Naive thymus-derived CD4-positive, alpha-beta T cell (primary cell): ENCODE results near the gene ATE1. TPM values are rescaled to one million over a fixed set of nuclear protein-coding genes. Genes with fewer than 3 reads are reported as not detected.
"Not testable (repeated sequence)": the region's sequence is repeated elsewhere in the genome, so short reads cannot be mapped to it uniquely, and the experiment has no call there.

Experiments
- ATAC-seq: fragments of 150-1000 bp; cut with Tn5 transposase; 2 replicates; pipeline ENCODE4 v1.10.0; 2021; ENCODE audit warnings: mild to moderate bottlenecking, moderate library complexity
- CTCF ChIA-PET: fragments of 350-600 bp; sonication (Branson Sonifier 250); formaldehyde crosslinking; loops from one replicate; lab custom pipeline; 2021; ENCODE audit warnings: antibody characterized with exemption; lab: Charles Lee
- POLR2A ChIA-PET: fragments of 350-600 bp; sonication (Branson Sonifier 250); formaldehyde crosslinking; loops from one replicate; lab custom pipeline; 2021; ENCODE audit warnings: antibody characterized with exemption, inconsistent platforms; lab: Charles Lee
- DNase-seq, 9 donors: peaks; one replicate each; pipeline versions ENCODE4 v3.0.0 to v3.0.0-alpha.2; 2020 to 2022; ENCODE audit warnings: mixed read lengths in 1 of 9
- H3K27ac ChIP-seq: one replicate; pipeline ENCODE4 v1.7.0; 2013; ENCODE audit warnings: mild to moderate bottlenecking, low read depth, low read length, moderate library complexity
- H3K27me3 ChIP-seq, 2 donors: one replicate each; pipeline ENCODE4 v1.7.0; 2013; ENCODE audit warnings: low read length in 2 of 2, mild to moderate bottlenecking in 2 of 2, moderate library complexity in 2 of 2; ENCODE audit not compliant: control insufficient read depth in 2 of 2, insufficient read depth in 2 of 2
- H3K36me3 ChIP-seq, 3 experiments: 1 replicate in 2 of 3; 2 replicates in 1 of 3; pipeline ENCODE4 v1.7.0; 2013; ENCODE audit warnings: low read length in 3 of 3, mild to moderate bottlenecking in 3 of 3, moderate library complexity in 1 of 3; ENCODE audit not compliant: insufficient read depth in 3 of 3, control insufficient read depth in 2 of 3
- H3K4me1 ChIP-seq, 2 donors: one replicate each; pipeline ENCODE4 v1.7.0; 2013; ENCODE audit warnings: low read length in 2 of 2, mild to moderate bottlenecking in 2 of 2, moderate library complexity in 1 of 2; ENCODE audit not compliant: control insufficient read depth in 2 of 2, insufficient read depth in 2 of 2
- H3K4me3 ChIP-seq: 2 replicates; pipeline ENCODE4 v1.7.0; 2013; ENCODE audit warnings: mild to moderate bottlenecking, low read length
- H3K9me3 ChIP-seq, 3 experiments: 1 replicate in 2 of 3; 2 replicates in 1 of 3; pipeline ENCODE4 v1.7.0; 2013; ENCODE audit warnings: low read length in 3 of 3; ENCODE audit not compliant: control insufficient read depth in 2 of 3
- H3K27ac Mint-ChIP-seq, 9 donors: one replicate each; pipeline ENCODE4 v1.8.0; 2020 to 2022; ENCODE audit warnings: mixed read lengths in 9 of 9, mild to moderate bottlenecking in 8 of 9, moderate library complexity in 5 of 9, inconsistent platforms in 2 of 9
- H3K27me3 Mint-ChIP-seq, 5 donors: one replicate each; pipeline ENCODE4 v1.8.0; 2021 to 2022; ENCODE audit warnings: mixed read lengths in 5 of 5, mild to moderate bottlenecking in 1 of 5
- H3K36me3 Mint-ChIP-seq, 5 donors: one replicate each; pipeline ENCODE4 v1.8.0; 2020 to 2022; ENCODE audit warnings: mixed read lengths in 5 of 5, mild to moderate bottlenecking in 3 of 5, inconsistent platforms in 1 of 5
- H3K4me1 Mint-ChIP-seq, 7 donors: one replicate each; pipeline ENCODE4 v1.8.0; 2020 to 2022; ENCODE audit warnings: mixed read lengths in 7 of 7, mild to moderate bottlenecking in 3 of 7, inconsistent platforms in 1 of 7
- H3K4me3 Mint-ChIP-seq, 10 donors: one replicate each; pipeline ENCODE4 v1.8.0; 2020 to 2022; ENCODE audit warnings: mild to moderate bottlenecking in 10 of 10, mixed read lengths in 10 of 10, moderate library complexity in 6 of 10, inconsistent platforms in 2 of 10
- H3K9me3 Mint-ChIP-seq, 11 donors: one replicate each; pipeline ENCODE4 v1.8.0; 2020 to 2022; ENCODE audit warnings: mixed read lengths in 11 of 11, mild to moderate bottlenecking in 4 of 11, inconsistent platforms in 1 of 11, moderate library complexity in 1 of 11
- intact Hi-C, 2 donors: fragments of 100-400 bp; cut with micrococcal nuclease; formaldehyde crosslinking; loops; one replicate each; pipeline ENCODE4 v1.15.1; 2023
- polyA plus RNA-seq, 2 donors: library from polyadenylated mRNA; unstranded; fragments of 300-500 nt; fragmentation: Illumina TruSeq; gene quantifications; one replicate each; pipeline ENCODE4 v1.2.3, GENCODE V29; 2021
- total RNA-seq, 6 experiments: library from RNA in 5 of 6; stranded (reverse) in 5 of 6; gene quantifications; 1 replicate in 5 of 6; 2 replicates in 1 of 6; pipeline ENCODE4 v1.2.3 and lab custom pipeline; 2021 to 2026

ATE1 gene
- total and polyA plus RNA-seq, 7 experiments from 2014 or later = 22.4 to 29.9 (median 26.2) TPM

DNA sequence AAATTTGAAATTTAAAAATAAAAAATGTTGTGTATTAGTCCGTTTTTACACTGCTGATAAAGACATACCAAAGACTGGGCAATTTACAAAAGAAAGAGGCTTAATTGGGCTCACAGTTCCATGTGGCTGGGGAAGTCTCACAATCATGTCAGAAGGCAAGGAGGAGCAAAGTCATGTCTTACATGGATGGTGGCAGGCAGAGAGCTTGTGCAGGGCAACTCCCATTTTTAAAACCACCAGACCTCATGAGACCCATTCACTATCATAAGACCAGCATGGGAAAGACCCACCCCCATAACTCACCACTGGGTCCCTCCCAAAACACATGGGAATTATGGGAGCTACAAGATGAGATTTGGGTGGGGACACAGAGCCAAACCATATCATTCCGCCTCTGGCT, 172.3 kb downstream of the ATE1 start:
- H3K4me3 Mint-ChIP-seq, intact Hi-C loops, H3K27ac ChIP-seq, POLR2A ChIA-PET, H3K36me3 ChIP-seq, H3K4me1 ChIP-seq, DNase-seq, H3K27me3 Mint-ChIP-seq, ATAC-seq, H3K4me3 ChIP-seq, H3K27me3 ChIP-seq, H3K27ac Mint-ChIP-seq, CTCF ChIA-PET: not testable (repeated sequence)
- Mint-ChIP-seq H3K36me3 (peaks cover 24 to 72% (median 58%) of the 10 kb centered on the region in 5 donors), H3K9me3 (peaks cover 19 to 63% (median 31%) of the 10 kb centered on the region in 11 donors), H3K4me1 (peaks cover 0 to 15% (median under 1%) of the 10 kb centered on the region in 7 donors)
- peaks cover 0 to 17% (median 0%) of the 10 kb centered on the region in 3 experiments for H3K9me3 ChIP-seq

DNA sequence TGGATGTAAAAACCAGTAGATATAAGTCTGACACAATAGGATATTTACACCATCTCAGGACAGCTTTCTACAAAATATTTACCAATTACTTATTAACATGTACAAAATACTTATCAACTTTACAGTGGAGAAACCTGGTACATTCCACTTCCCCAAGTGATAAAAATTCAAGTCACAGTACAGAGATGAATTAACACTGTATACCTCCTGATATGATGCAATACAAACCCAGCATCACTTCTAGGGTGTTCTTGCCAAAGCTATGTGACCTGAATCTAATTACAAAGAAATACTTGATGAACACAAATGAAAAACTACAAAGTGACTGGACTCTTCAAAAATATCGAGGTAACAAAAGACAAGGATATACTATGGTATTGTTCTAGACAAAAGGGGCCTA, 173.2 kb downstream of the ATE1 start:
- no peaks in the 10 kb centered on the region for H3K4me1 ChIP-seq
- H3K4me3 ChIP-seq = no peak overlapping the region
- no peaks in the 10 kb centered on the region for H3K36me3 ChIP-seq
- CTCF ChIA-PET = no interaction called here
- H3K9me3 ChIP-seq = peaks cover 0 to 9% (median 0%) of the 10 kb centered on the region in 3 experiments
- Mint-ChIP-seq H3K36me3 (peaks cover 18 to 67% (median 51%) of the 10 kb centered on the region in 5 donors), H3K27ac (no peak overlapping the region), H3K4me1 (peaks cover 0 to 15% (median 2%) of the 10 kb centered on the region in 7 donors), H3K9me3 (peaks cover 13 to 54% (median 24%) of the 10 kb centered on the region in 11 donors), H3K4me3 (no peak overlapping the region), H3K27me3 (no peaks in the 10 kb centered on the region)
- ATAC-seq = no peak
- H3K27me3 ChIP-seq = no peaks in the 10 kb centered on the region
- intact Hi-C loops = no loop called here
- DNase-seq = no peak
- H3K27ac ChIP-seq = no peak overlapping the region
- POLR2A ChIA-PET = no interaction called here

DNA sequence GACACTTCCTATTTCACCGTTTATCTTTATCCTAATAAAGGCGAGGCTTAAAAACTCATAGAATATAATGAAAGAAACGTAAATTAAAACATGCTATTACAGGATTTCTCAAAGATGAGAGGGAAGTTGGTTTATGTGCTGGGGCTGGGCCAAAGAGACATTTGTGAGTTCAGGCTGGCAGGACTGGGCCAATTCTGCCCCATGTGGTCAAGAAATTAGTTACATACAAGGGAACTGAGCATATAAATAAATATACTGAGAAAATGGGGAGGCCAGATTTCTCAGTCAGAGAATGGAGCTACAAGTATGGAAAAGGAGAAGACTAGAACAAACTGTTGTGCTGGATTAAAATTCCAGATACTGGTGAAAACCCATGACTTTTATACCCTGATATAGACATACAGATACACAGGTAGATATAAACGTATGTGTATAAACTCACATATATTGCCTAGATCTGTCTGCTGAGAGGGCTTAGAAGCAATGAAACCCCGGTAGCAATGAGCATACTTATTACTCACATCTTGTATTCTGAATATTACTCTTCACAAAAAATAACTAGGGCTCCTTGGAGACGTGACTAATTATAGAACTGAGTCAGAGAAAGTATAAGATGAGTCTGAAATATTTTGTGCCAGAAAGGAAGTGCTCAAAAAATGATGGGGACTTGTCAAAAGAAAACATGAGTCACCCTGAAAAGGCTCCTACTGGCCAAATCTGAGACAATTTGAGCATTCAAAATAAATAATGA, 173.9 kb downstream of the ATE1 start:
- ChIA-PET CTCF (no interaction called here), POLR2A (no interaction called here)
- Mint-ChIP-seq H3K27ac (no peak overlapping the region), H3K36me3 (peaks cover 14 to 63% (median 47%) of the 10 kb centered on the region in 5 donors), H3K9me3 (peaks cover 11 to 47% (median 22%) of the 10 kb centered on the region in 11 donors), H3K4me3 (no peak overlapping the region), H3K4me1 (peaks cover 0 to 15% (median 3%) of the 10 kb centered on the region in 7 donors), H3K27me3 (no peaks in the 10 kb centered on the region)
- no peak overlapping the region for H3K4me3 ChIP-seq
- no peaks in the 10 kb centered on the region for H3K36me3 ChIP-seq
- no peak overlapping the region for H3K27ac ChIP-seq
- no peaks in the 10 kb centered on the region for H3K27me3 ChIP-seq
- DNase-seq (no peak), ATAC-seq (no peak)
- peaks cover 0 to 8% (median 0%) of the 10 kb centered on the region in 3 experiments for H3K9me3 ChIP-seq
- intact Hi-C loops = no loop called here
- no peaks in the 10 kb centered on the region for H3K4me1 ChIP-seq

DNA sequence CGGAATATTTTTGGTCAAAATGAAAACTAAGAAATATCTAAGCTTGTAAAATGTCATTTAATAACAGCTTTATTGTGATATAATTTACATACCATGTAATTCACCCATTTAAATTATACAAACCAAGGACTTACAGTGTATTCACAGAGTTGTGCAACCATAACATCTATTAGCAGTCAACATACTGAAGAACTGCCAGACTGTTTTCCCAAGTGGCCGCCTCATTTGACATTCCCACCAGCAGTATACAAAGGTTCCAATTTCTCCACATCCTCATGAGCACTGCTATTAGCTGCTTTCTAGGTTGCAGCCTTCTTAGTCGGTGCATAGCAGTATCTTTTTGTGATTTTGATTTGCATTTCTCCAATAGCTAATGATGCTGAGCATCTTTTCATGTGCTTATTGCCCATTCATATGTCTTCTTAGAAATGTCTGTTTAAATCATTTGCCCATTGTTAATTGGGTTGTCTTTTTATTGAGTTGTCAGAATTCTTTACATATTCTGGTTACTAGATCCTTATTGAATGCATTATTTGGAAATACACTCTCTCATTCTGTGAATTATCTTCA, 176.6 kb downstream of the ATE1 start:
- Mint-ChIP-seq H3K4me3 (no peak overlapping the region), H3K4me1 (peaks cover 0 to 15% (median 3%) of the 10 kb centered on the region in 7 donors), H3K27ac (no peak overlapping the region), H3K9me3 (peaks cover 4 to 20% (median 9%) of the 10 kb centered on the region in 11 donors), H3K36me3 (peaks cover 0 to 44% (median 23%) of the 10 kb centered on the region in 5 donors), H3K27me3 (peaks cover 0 to 1% (median 0%) of the 10 kb centered on the region in 5 donors)
- POLR2A ChIA-PET = no interaction called here
- no peaks in the 10 kb centered on the region for H3K4me1 ChIP-seq
- peaks cover 0 to 3% (median 0%) of the 10 kb centered on the region in 3 experiments for H3K9me3 ChIP-seq
- H3K36me3 ChIP-seq = no peaks in the 10 kb centered on the region
- DNase-seq (no peak), ATAC-seq (no peak)
- intact Hi-C loops = no loop called here
- no peak overlapping the region for H3K4me3 ChIP-seq
- CTCF ChIA-PET = no interaction called here
- H3K27me3 ChIP-seq = no peaks in the 10 kb centered on the region
- H3K27ac ChIP-seq = no peak overlapping the region

DNA sequence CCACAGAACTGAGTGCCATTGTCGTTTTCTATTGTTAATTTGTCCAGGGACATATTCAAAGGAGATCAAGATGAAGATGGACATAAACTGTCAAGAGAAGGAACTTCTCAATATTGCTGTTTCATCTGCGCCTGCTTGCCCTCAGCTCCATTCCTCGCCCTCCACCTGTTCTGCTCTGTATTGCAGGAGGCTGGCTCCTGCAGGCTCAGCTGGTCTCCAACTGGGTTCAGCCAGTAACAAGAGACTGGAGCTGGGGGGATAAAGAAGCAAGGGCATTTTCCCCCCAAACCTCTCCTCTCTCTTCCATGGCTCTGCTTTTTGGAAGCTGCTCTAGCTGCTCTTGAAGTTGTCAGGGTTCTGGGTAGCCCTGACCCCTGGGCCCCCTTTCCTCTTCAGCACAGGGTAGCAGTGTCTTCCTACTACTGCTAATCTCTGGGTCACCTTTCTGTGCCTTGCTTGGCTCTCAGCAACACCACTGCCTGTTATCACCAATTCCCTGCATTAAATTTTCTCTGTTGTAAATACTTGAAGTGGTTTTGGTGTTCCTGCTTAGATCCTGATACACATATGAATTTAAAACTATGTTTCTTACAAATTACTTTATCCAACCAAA, 180.6 kb downstream of the ATE1 start:
- ChIA-PET POLR2A (no interaction called here), CTCF (no interaction called here)
- no peak for ATAC-seq
- Mint-ChIP-seq H3K36me3 (peaks cover 0 to 45% (median 13%) of the 10 kb centered on the region in 5 donors), H3K27ac (no peak overlapping the region), H3K4me3 (no peak overlapping the region), H3K27me3 (peaks cover 0 to 1% (median 0%) of the 10 kb centered on the region in 5 donors), H3K9me3 (peaks cover 0 to 2% (median 0%) of the 10 kb centered on the region in 11 donors), H3K4me1 (peaks cover 0 to 5% (median 0%) of the 10 kb centered on the region in 7 donors)
- Histone ChIP-seq H3K4me3 (no peak overlapping the region), H3K27me3 (no peaks in the 10 kb centered on the region), H3K36me3 (peaks cover 0 to 5% (median 0%) of the 10 kb centered on the region in 3 experiments), H3K9me3 (no peaks in the 10 kb centered on the region), H3K4me1 (no peaks in the 10 kb centered on the region), H3K27ac (no peak overlapping the region)
- intact Hi-C loops = no loop called here
- DNase-seq = no peak

DNA sequence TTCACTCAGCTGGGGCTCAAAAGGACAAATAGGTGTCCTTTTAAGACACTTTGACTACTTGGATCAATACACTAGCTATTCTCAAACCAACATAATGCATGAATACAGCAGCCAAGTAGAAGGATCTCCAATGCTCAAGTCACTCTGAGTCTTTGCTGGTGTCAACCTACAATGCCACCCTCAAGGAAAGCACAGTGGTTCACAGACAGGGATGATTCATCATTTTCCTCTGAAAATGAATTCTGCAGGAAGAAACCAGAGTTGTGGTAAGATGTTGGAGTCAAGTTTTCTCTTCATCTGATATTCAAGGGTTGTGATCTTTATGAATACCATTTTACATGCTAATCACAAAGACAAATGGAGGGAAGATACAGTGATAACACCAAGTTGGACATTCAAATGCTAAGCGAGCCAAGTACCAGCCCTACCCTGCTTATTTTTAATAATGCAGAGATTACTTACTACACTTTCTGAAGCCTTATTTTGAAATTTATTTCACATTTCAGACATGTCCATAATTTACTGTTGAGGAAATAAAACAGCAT, 186.5 kb downstream of the ATE1 start:
- Histone ChIP-seq H3K4me3 (no peak overlapping the region), H3K9me3 (no peaks in the 10 kb centered on the region), H3K4me1 (peaks cover 0 to 5% of the 10 kb centered on the region in 2 donors), H3K27ac (no peak overlapping the region), H3K36me3 (peaks cover 0 to 7% (median 0%) of the 10 kb centered on the region in 3 experiments), H3K27me3 (peaks cover 0 to 3% of the 10 kb centered on the region in 2 donors)
- DNase-seq = no peak
- no peak overlapping the region for H3K27ac Mint-ChIP-seq
- peaks cover 0 to 15% (median 4%) of the 10 kb centered on the region in 7 donors for H3K4me1 Mint-ChIP-seq
- H3K4me3 Mint-ChIP-seq = no peak overlapping the region
- H3K27me3 Mint-ChIP-seq = peaks cover 0 to 24% (median 7%) of the 10 kb centered on the region in 5 donors
- ChIA-PET POLR2A (no interaction called here), CTCF (interaction anchor here (0.6 kb wide), 1 partner anchor 1574 kb away, joined by 3 read pairs; no protein-coding TSS in a partner anchor)
- intact Hi-C loops = no loop called here
- peaks cover 0 to 2% (median 0%) of the 10 kb centered on the region in 11 donors for H3K9me3 Mint-ChIP-seq
- H3K36me3 Mint-ChIP-seq = peaks cover 0 to 38% (median 18%) of the 10 kb centered on the region in 5 donors
- no peak for ATAC-seq
